ENCODE data around the gene COP1.
"Not testable (repeated sequence)": the region's sequence is repeated elsewhere in the genome, so short reads cannot be mapped to it uniquely, and the experiment has no call there.

COP1 gene

DNA sequence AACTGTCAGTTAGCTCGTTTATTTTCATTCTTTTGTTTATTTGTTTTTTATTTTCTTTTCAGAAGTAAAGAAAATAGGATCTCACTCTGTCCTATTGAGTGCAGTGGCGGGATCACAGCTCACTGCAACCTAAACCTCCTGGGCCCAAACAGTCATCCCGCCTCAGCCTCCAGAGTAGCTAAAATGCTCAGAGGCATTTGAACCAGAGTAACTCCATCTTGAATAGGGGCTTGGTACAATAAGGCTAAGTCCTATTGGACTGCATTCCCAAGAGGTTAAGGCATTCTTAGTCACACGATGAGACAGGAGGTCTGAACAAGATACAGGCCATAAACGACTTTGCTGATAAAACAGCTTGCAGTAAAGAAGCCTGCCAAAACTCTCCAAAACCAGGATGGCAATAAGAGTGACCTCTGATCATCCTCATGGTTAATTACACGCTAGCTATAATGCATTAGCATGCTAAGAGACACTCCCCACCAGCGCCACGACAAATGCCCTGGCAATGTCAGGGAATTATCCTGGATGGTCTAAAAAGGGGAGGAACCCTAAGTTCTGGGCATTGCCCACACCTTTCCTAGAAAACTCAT, 13.1 kb upstream of the COP1 start:
- no peak overlapping the region for H3K27ac ChIP-seq (ENCODE audit: low read depth, low read length)
- no peak overlapping the region for H3K9ac ChIP-seq (ENCODE audit: low read length in 5 of 5)
- H3K27me3 ChIP-seq (ENCODE audit: control insufficient read depth in 5 of 5, insufficient read depth in 4 of 5, low read length in 5 of 5): no peaks in the 10 kb centered on the region
- H3K4me1 ChIP-seq (ENCODE audit: control insufficient read depth in 5 of 5, insufficient read depth in 5 of 5, low read length in 5 of 5): no peaks in the 10 kb centered on the region
- H3K4me3 ChIP-seq (ENCODE audit: low read depth in 1 of 5, low read length in 5 of 5): no peak overlapping the region
- H3K9me3 ChIP-seq (ENCODE audit: control insufficient read depth in 5 of 5, low read length in 5 of 5): no peaks in the 10 kb centered on the region
- H3K36me3 ChIP-seq (ENCODE audit: control insufficient read depth in 5 of 5, insufficient read depth in 5 of 5, low read length in 5 of 5): no peaks in the 10 kb centered on the region

DNA sequence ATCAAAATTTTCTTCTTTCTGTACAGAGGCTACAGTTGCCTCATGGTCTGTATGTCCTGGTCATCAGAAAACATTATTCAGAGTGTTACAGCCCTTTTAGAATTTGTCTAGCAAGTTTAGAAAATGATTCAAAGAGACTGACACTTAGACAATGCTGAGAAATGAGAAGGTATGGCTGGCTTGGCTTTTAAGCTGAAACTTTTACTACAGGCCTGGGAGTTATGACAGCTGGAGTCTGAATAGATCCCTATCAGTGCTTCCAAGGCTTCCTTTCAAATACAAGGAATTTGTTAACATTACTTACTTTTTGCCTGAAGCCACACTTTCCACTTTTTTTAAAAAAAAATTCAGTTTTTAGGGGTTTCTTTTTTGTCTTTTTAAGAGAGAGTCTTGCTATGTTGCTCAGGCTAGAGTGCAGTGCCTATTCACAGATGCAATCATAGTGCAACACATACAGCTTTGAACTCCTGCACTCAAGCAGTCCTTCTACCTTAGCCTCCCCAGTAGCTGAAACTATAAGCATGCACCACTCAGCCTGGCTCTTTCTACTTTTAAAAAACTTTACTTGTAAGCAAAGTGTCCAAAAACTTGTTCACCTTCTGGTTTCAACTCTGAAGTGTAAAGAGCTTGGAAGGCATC, 10.5 kb upstream of the COP1 start:
- no peak overlapping the region for H3K9ac ChIP-seq (ENCODE audit: low read length in 5 of 5)
- no peaks in the 10 kb centered on the region for H3K36me3 ChIP-seq (ENCODE audit: control insufficient read depth in 5 of 5, insufficient read depth in 5 of 5, low read length in 5 of 5)
- H3K27ac ChIP-seq (ENCODE audit: low read depth, low read length): no peak overlapping the region
- no peaks in the 10 kb centered on the region for H3K27me3 ChIP-seq (ENCODE audit: control insufficient read depth in 5 of 5, insufficient read depth in 4 of 5, low read length in 5 of 5)
- no peaks in the 10 kb centered on the region for H3K9me3 ChIP-seq (ENCODE audit: control insufficient read depth in 5 of 5, low read length in 5 of 5)
- H3K4me3 ChIP-seq (ENCODE audit: low read depth in 1 of 5, low read length in 5 of 5): no peak overlapping the region
- H3K4me1 ChIP-seq (ENCODE audit: control insufficient read depth in 5 of 5, insufficient read depth in 5 of 5, low read length in 5 of 5): no peaks in the 10 kb centered on the region

DNA sequence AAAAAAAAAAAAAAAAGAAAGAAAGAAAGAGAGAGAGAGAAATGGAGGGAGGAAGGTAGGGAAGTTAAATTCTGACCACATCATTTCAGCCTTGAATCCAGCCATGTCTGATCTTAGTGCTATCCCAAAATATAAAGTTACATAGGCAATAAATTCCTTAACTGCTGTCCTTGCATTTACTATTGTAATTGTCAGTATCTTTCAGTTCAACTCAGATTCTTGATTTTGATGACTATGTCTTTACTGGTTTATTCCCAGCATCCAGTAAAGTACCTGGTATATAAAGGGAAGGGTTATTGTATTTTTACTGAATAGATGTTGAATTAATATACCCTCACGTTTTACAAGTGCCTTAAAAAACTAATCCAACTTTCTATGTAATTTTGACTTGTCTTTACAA, 8.9 kb upstream of the COP1 start:
- Histone ChIP-seq H3K36me3 (ENCODE audit: control insufficient read depth in 5 of 5, insufficient read depth in 5 of 5, low read length in 5 of 5) (no peaks in the 10 kb centered on the region), H3K27ac (ENCODE audit: low read depth, low read length) (no peak overlapping the region), H3K9me3 (ENCODE audit: control insufficient read depth in 5 of 5, low read length in 5 of 5) (no peaks in the 10 kb centered on the region), H3K27me3 (ENCODE audit: control insufficient read depth in 5 of 5, insufficient read depth in 4 of 5, low read length in 5 of 5) (no peaks in the 10 kb centered on the region), H3K9ac (ENCODE audit: low read length in 5 of 5) (no peak overlapping the region), H3K4me1 (ENCODE audit: control insufficient read depth in 5 of 5, insufficient read depth in 5 of 5, low read length in 5 of 5) (no peaks in the 10 kb centered on the region), H3K4me3 (ENCODE audit: low read depth in 1 of 5, low read length in 5 of 5) (no peak overlapping the region)

DNA sequence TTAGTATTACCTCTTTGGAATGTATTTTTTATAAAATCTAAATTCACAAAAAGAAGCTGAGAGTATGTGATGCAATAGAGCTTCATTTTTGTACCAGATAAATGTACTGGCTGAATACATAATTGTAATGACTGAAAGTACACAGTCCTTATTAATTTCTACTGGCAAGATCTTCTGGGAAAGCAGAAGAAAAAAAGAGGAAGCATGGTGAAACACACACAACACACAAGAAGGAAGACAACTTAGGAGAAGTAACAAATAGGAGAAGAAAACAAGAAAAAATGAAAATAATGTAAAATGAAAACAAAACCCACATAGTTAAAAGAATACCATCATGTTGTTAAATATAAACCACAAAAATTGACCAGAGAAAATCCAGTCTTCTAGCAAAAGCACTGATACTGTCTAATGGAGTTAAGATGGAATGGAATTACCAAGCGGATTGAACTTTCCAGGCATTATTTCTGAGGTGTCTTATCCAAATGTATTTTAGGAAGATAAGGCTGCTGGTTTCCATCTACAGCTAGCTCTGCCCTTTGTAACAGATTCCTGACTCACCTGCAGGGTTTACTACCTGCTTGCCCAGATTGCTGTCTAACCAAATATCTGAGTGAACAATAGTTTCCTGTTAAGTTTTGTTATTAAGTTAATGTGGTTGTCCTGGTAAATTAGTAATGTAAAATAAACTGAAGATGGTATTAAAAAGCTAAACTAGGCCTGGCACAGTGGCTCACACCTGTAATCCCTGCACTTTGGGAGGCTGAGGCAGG, 4.5 kb upstream of the COP1 start:
- no peak overlapping the region for H3K27ac ChIP-seq (ENCODE audit: low read depth, low read length)

DNA sequence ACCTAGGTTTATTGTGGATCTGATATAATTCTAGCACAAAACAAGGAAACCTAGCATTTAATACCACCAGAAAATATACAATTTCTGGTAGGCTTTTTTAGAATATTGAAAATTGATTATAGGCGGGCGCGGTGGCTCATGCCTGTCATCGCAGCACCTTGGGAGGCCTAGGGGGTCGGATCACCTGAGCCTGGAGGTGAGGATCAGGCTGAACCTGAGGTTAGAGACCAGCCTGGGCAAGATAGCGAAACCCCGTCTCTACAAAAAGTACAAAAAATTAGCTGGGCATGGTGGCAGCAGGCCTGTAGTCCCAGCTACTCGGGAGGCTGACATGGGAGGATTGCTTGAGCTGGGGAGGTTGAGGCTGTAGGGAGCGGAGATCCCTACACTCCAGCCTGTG, 948 bp upstream of the COP1 start:
- Histone ChIP-seq H3K4me1 (ENCODE audit: control insufficient read depth in 5 of 5, insufficient read depth in 5 of 5, low read length in 5 of 5) (peaks cover 6 to 36% (median 34%) of the 10 kb centered on the region in 5 donors), H3K9me3 (ENCODE audit: control insufficient read depth in 5 of 5, low read length in 5 of 5) (no peaks in the 10 kb centered on the region), H3K4me3 (ENCODE audit: low read depth in 1 of 5, low read length in 5 of 5) (peak overlapping the region; percentile 79 to 98 (median 95)), H3K36me3 (ENCODE audit: control insufficient read depth in 5 of 5, insufficient read depth in 5 of 5, low read length in 5 of 5) (no peaks in the 10 kb centered on the region), H3K27ac (ENCODE audit: low read depth, low read length) (peak overlapping the region; percentile 90), H3K9ac (ENCODE audit: low read length in 5 of 5) (peak overlapping the region; percentile 66 to 94 (median 93)), H3K27me3 (ENCODE audit: control insufficient read depth in 5 of 5, insufficient read depth in 4 of 5, low read length in 5 of 5) (no peaks in the 10 kb centered on the region)

More for the DNA sequence above, 4.5 kb upstream of the COP1 start:
- Histone ChIP-seq H3K4me1 (ENCODE audit: control insufficient read depth in 5 of 5, insufficient read depth in 5 of 5, low read length in 5 of 5) (peaks cover 6 to 10% (median 8%) of the 10 kb centered on the region in 5 donors), H3K9me3 (ENCODE audit: control insufficient read depth in 5 of 5, low read length in 5 of 5) (no peaks in the 10 kb centered on the region), H3K4me3 (ENCODE audit: low read depth in 1 of 5, low read length in 5 of 5) (no peak overlapping the region), H3K36me3 (ENCODE audit: control insufficient read depth in 5 of 5, insufficient read depth in 5 of 5, low read length in 5 of 5) (no peaks in the 10 kb centered on the region), H3K27me3 (ENCODE audit: control insufficient read depth in 5 of 5, insufficient read depth in 4 of 5, low read length in 5 of 5) (no peaks in the 10 kb centered on the region), H3K9ac (ENCODE audit: low read length in 5 of 5) (peak overlapping the region in 1 of 5 donors; percentile 1)

DNA sequence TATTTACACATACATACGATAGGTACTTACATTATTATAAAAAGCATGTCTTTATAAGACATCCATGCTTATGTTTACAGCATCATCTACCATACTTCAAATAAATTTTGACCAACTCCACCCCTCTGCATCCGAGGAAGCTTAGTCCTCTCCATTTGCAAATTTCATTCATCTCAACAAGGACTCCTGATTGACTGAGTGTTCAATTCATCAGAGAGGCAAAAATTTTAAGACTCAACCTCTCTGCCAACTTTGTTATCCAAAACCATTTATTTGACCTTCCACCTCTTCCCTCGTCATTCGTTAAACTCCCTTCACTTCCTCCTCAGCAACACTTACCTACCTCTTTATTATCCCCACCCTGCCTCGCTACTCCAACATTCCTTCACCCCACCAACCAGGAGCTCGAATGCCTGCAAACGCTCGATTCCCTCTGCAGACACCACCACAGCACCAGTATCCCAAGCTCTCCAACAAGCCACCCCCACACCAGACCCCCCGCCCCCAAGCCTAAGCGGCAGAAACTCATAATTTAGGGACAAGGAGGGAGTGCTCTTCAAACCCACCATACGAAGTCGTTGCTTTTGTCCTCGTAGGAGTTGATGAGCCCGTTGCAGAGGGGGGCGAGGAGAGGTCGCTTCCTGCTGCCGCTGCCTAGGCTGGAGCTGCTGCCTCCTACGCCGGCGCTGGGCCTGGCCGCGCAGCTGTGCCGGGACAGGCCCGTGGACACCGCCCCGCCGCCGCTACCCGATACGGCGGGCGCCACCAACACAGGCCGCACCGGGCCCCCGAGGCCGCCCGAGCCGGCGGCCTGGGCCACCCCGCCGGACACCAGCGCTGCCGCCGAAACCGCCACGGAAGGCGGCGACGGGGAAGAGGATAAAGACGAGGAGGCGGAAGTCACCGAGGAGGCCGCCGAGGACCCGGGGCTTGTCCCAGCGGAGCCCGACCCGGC, 803 bp downstream of the COP1 start:
- H3K36me3 ChIP-seq (ENCODE audit: control insufficient read depth in 5 of 5, insufficient read depth in 5 of 5, low read length in 5 of 5): no peaks in the 10 kb centered on the region
- no peaks in the 10 kb centered on the region for H3K9me3 ChIP-seq (ENCODE audit: control insufficient read depth in 5 of 5, low read length in 5 of 5)
- no peaks in the 10 kb centered on the region for H3K27me3 ChIP-seq (ENCODE audit: control insufficient read depth in 5 of 5, insufficient read depth in 4 of 5, low read length in 5 of 5)
- peak overlapping the region; percentile 90 for H3K27ac ChIP-seq (ENCODE audit: low read depth, low read length)
- H3K4me3 ChIP-seq (ENCODE audit: low read depth in 1 of 5, low read length in 5 of 5): peak overlapping the region; percentile 79 to 98 (median 95)
- H3K4me1 ChIP-seq (ENCODE audit: control insufficient read depth in 5 of 5, insufficient read depth in 5 of 5, low read length in 5 of 5): peaks cover 6 to 36% (median 34%) of the 10 kb centered on the region in 5 donors
- peak overlapping the region; percentile 91 to 95 (median 94) for H3K9ac ChIP-seq (ENCODE audit: low read length in 5 of 5)

DNA sequence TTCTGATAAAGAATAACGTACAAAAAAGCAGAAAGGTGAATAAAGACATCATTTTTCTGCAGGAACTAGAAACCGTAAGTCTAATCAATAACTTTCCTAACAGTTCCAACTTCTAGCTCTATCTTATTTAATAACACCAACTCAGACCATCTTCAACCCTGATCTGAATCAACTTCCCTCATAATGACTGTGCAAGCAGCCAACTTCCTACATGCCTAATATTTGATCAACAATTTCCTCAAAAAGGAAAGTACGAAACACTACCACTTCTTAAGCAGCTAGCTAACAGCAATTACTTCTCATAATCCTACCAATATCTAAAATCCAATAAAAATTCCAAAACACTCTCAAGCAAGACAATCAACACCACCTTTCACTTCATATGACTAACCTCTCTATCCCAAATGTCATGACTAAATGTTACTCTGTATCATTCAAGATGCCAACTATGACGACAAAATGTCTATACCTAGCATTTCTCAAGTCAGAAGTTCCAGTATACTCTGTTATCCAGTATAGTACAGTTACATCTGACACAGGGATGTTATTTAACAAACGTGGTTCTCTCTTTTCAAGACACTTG, 1.7 kb downstream of the COP1 start:
- no peaks in the 10 kb centered on the region for H3K9me3 ChIP-seq (ENCODE audit: control insufficient read depth in 5 of 5, low read length in 5 of 5)
- peak overlapping the region; percentile 91 to 95 (median 94) for H3K9ac ChIP-seq (ENCODE audit: low read length in 5 of 5)
- peak overlapping the region; percentile 79 to 98 (median 95) for H3K4me3 ChIP-seq (ENCODE audit: low read depth in 1 of 5, low read length in 5 of 5)
- peak overlapping the region; percentile 90 for H3K27ac ChIP-seq (ENCODE audit: low read depth, low read length)
- no peaks in the 10 kb centered on the region for H3K36me3 ChIP-seq (ENCODE audit: control insufficient read depth in 5 of 5, insufficient read depth in 5 of 5, low read length in 5 of 5)
- H3K4me1 ChIP-seq (ENCODE audit: control insufficient read depth in 5 of 5, insufficient read depth in 5 of 5, low read length in 5 of 5): peaks cover 6 to 36% (median 36%) of the 10 kb centered on the region in 5 donors
- no peaks in the 10 kb centered on the region for H3K27me3 ChIP-seq (ENCODE audit: control insufficient read depth in 5 of 5, insufficient read depth in 4 of 5, low read length in 5 of 5)

DNA sequence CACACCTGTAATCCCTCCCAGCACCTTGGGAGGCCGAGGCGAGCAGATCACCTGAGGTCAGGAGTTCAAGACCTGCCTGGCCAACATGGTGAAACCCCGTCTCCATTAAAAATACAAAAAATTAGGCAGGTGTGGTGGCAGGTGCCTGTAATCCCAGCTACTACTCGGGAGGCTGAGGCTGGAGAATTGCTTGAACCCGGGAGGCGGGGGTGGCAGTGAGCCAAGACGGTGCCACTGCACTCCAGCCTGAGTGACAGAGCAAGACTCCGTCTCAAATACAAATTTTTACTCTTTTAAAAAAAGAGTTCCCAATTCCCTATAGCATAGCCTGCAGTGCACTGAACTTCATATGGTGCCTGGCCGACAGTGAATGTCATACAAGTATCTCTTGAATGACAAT, 2.4 kb downstream of the COP1 start:
- H3K9me3 ChIP-seq (ENCODE audit: control insufficient read depth in 5 of 5, low read length in 5 of 5); H3K36me3 ChIP-seq (ENCODE audit: control insufficient read depth in 5 of 5, insufficient read depth in 5 of 5, low read length in 5 of 5); H3K27ac ChIP-seq (ENCODE audit: low read depth, low read length); H3K9ac ChIP-seq (ENCODE audit: low read length in 5 of 5); H3K27me3 ChIP-seq (ENCODE audit: control insufficient read depth in 5 of 5, insufficient read depth in 4 of 5, low read length in 5 of 5): not testable (repeated sequence)
- peaks cover 6 to 37% (median 36%) of the 10 kb centered on the region in 5 donors for H3K4me1 ChIP-seq (ENCODE audit: control insufficient read depth in 5 of 5, insufficient read depth in 5 of 5, low read length in 5 of 5)
- peak overlapping the region in 3 of 5 donors; percentile 79 to 96 (median 95) for H3K4me3 ChIP-seq (ENCODE audit: low read depth in 1 of 5, low read length in 5 of 5)

DNA sequence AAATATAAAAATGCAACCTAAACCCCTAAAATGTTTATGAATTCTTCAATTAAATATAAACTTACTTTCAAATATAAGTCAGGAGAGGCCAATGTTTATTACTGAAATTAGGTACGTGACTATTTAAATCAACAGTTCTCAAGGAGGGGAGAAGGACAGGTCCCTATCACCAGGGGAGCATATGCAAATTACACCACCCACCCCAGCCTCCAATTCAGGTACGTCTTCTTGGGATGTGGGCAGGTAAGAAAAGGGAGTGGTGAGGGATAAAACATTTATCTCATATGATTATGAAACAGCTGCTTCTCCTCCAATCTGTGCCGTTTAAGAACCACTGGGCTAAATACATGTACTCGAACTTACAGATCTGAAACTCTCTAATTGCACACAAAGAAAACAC, 3.4 kb downstream of the COP1 start:
- Histone ChIP-seq H3K4me3 (ENCODE audit: low read depth in 1 of 5, low read length in 5 of 5) (no peak overlapping the region), H3K27me3 (ENCODE audit: control insufficient read depth in 5 of 5, insufficient read depth in 4 of 5, low read length in 5 of 5) (no peaks in the 10 kb centered on the region), H3K9me3 (ENCODE audit: control insufficient read depth in 5 of 5, low read length in 5 of 5) (no peaks in the 10 kb centered on the region), H3K27ac (ENCODE audit: low read depth, low read length) (no peak overlapping the region), H3K9ac (ENCODE audit: low read length in 5 of 5) (no peak overlapping the region), H3K4me1 (ENCODE audit: control insufficient read depth in 5 of 5, insufficient read depth in 5 of 5, low read length in 5 of 5) (peaks cover 6 to 37% (median 36%) of the 10 kb centered on the region in 5 donors), H3K36me3 (ENCODE audit: control insufficient read depth in 5 of 5, insufficient read depth in 5 of 5, low read length in 5 of 5) (no peaks in the 10 kb centered on the region)
